K562 (cell line): Measurements from ENCODE around the gene NR3C1. TPM values are rescaled to one million over a fixed set of nuclear protein-coding genes. Genes with fewer than 3 reads are reported as not detected.

Experiments used
- ATAC-seq: fragments of 200-7000 bp; cut with Tn5 transposase; 3 replicates; pipeline ENCODE4 v1.9.1; 2020; ENCODE audit warnings: moderate library complexity
- BruUV-seq: library from RNA; stranded (reverse); fragments of 400-500 nt; replicated peaks from 2 replicates; lab custom pipeline; 2021; lab: Mats Ljungman, UMichigan
- CTCF ChIA-PET: fragments of 300-600 bp; formaldehyde crosslinking; extraction: SDS; loops from one replicate; lab custom pipeline; 2021; ENCODE audit warnings: low intra/inter-chr PET ratio; lab: Yijun Ruan, JAX
- POLR2A ChIA-PET: fragments of 300-600, 350-650 bp; sonication (Branson Sonifier 250); formaldehyde crosslinking; extraction: SDS; loops from one replicate; lab custom pipeline; 2021; ENCODE audit warnings: antibody characterized with exemption, inconsistent platforms; lab: Yijun Ruan, JAX
- DNase-seq, 4 experiments: peaks; one replicate each; pipeline versions ENCODE4 v3.0.0 to v3.0.0-alpha.2; 2011 to 2018; ENCODE audit warnings: low spot score in 3 of 4, mixed read lengths in 3 of 4; ENCODE audit errors: extremely low read depth in 1 of 4
- FAIRE-seq: peaks from 2 replicates; lab custom pipeline; 2011; peaks lifted over from hg19 to GRCh38; lab: Jason Lieb, UNC
- H2AFZ ChIP-seq: 2 replicates; pipeline ENCODE4 v1.6.0; 2011; ENCODE audit warnings: low read depth, low read length, control low read depth, inconsistent platforms
- H3K27ac ChIP-seq: fragments of 200-600 bp; 3 replicates; pipeline ENCODE4 v1.8.0; 2011; ENCODE audit warnings: low read depth, mild to moderate bottlenecking, control low read depth, inconsistent platforms, low read length, moderate library complexity, mixed read lengths; ENCODE audit errors: extremely low read depth
- H3K27me3 ChIP-seq, 2 experiments: fragments of 300-600 bp in 1 of 2; 2 replicates in 1 of 2; 3 replicates in 1 of 2; pipeline versions ENCODE4 v1.6.0 to v1.8.0; 2011; ENCODE audit warnings: inconsistent platforms in 2 of 2, low read length in 2 of 2, mild to moderate bottlenecking in 1 of 2, mixed read lengths in 1 of 2, moderate library complexity in 1 of 2; ENCODE audit not compliant: control insufficient read depth in 2 of 2, insufficient read depth in 2 of 2
- H3K36me3 ChIP-seq: fragments of 300-600 bp; 3 replicates; pipeline ENCODE4 v1.8.0; 2011; ENCODE audit warnings: mild to moderate bottlenecking, low read length, inconsistent platforms; ENCODE audit not compliant: control insufficient read depth, insufficient read depth
- H3K4me1 ChIP-seq, 2 experiments: fragments of 200-600 bp in 1 of 2; replicated peaks in 1 of 2; 2 replicates in 1 of 2; 3 replicates in 1 of 2; pipeline versions ENCODE4 v1.5.1 to v1.8.0; 2011; ENCODE audit warnings: inconsistent platforms in 2 of 2, low read length in 2 of 2, mild to moderate bottlenecking in 1 of 2, mixed read lengths in 1 of 2, moderate library complexity in 1 of 2; ENCODE audit not compliant: control insufficient read depth in 2 of 2, insufficient read depth in 2 of 2
- H3K4me2 ChIP-seq: 2 replicates; pipeline ENCODE4 v1.6.1; 2011; ENCODE audit warnings: low read length, control low read depth, inconsistent platforms, mixed read lengths; ENCODE audit not compliant: insufficient read depth
- H3K4me3 ChIP-seq: fragments of 200-600 bp; sonication (generic), shearing (Covaris generic); 2 replicates; pipeline ENCODE4 v1.5.1; 2016; ENCODE audit warnings: control low read depth, inconsistent platforms
- H3K79me2 ChIP-seq: fragments of 200-600 bp; 3 replicates; pipeline ENCODE4 v1.8.0; 2011; ENCODE audit warnings: low read length, inconsistent platforms; ENCODE audit not compliant: control insufficient read depth, insufficient read depth
- H3K9ac ChIP-seq, 2 experiments: 2 replicates each; pipeline versions ENCODE4 v1.6.0 to v1.6.1; 2011; ENCODE audit warnings: low read depth in 2 of 2, low read length in 2 of 2, control low read depth in 1 of 2, inconsistent platforms in 1 of 2, mild to moderate bottlenecking in 1 of 2, mixed read lengths in 1 of 2; ENCODE audit not compliant: insufficient read depth in 1 of 2
- H3K9me1 ChIP-seq: one replicate; pipeline ENCODE4 v1.6.0; 2011; ENCODE audit warnings: inconsistent platforms, mild to moderate bottlenecking, low read length, moderate library complexity; ENCODE audit not compliant: control insufficient read depth, insufficient read depth
- H3K9me3 ChIP-seq: replicated peaks from 2 replicates; pipeline ENCODE4 v1.5.1; 2011; ENCODE audit warnings: low read depth, low read length, inconsistent platforms; ENCODE audit not compliant: control insufficient read depth, insufficient read depth
- H4K20me1 ChIP-seq: replicated peaks from 2 replicates; pipeline ENCODE4 v1.6.1; 2011; ENCODE audit warnings: low read length, inconsistent platforms, mixed read lengths; ENCODE audit not compliant: control insufficient read depth, insufficient read depth
- CXXC5 ChIP-seq: fragments of 250-450 bp; sonication (Bioruptor Pico); IDR thresholded peaks from 2 replicates; pipeline ENCODE4 v1.8.0; 2022; ENCODE audit warnings: inconsistent platforms, mild to moderate bottlenecking, moderate library complexity
- FOSL1 ChIP-seq: fragments of 200-800 bp; sonication (Bioruptor generic); conservative IDR thresholded peaks from 2 replicates; pipeline ENCODE4 v1.6.1; 2016; ENCODE audit warnings: missing genetic modification characterization, missing compliant biosample characterization
- IRF1 ChIP-seq: sonication (generic); formaldehyde crosslinking; IDR thresholded peaks from 2 replicates; pipeline ENCODE4 v1.8.0; 2022; ENCODE audit warnings: missing genetic modification reagents, mild to moderate bottlenecking, borderline replicate concordance
- KLF13 ChIP-seq: fragments of 450-650 bp; IDR thresholded peaks from 2 replicates; pipeline ENCODE4 v1.6.1; 2016; ENCODE audit warnings: missing genetic modification characterization, low read depth, mild to moderate bottlenecking, missing compliant biosample characterization, moderate library complexity, borderline replicate concordance
- MEF2D ChIP-seq: conservative IDR thresholded peaks from 2 replicates; pipeline ENCODE4 v1.6.1; 2016; ENCODE audit warnings: low read depth, missing genetic modification characterization, missing compliant biosample characterization
- MYNN ChIP-seq, 2 experiments: sonication (generic); formaldehyde crosslinking in 1 of 2; IDR thresholded peaks; 2 replicates each; pipeline versions ENCODE4 v1.5.0 to v1.6.1; 2016 to 2020; ENCODE audit warnings: antibody characterized with exemption in 1 of 2, missing genetic modification reagents in 1 of 2
- NCOA4 ChIP-seq: fragments of 450-650 bp; IDR thresholded peaks from 2 replicates; pipeline ENCODE4 v1.6.1; 2018; ENCODE audit warnings: mild to moderate bottlenecking; ENCODE audit not compliant: partially characterized antibody
- POLR2AphosphoS2 ChIP-seq: IDR thresholded peaks from 2 replicates; pipeline ENCODE4 v1.6.1; 2012; ENCODE audit warnings: low read length, improper control_type of control experiment
- WGBS: fragments of 100-300 bp; shearing (Covaris generic); methylation state at CpG from one replicate; pipeline ENCODE4 v1.1.6; 2016; ENCODE audit warnings: low coverage, mixed read lengths; ENCODE audit not compliant: insufficient coverage; ENCODE audit errors: missing lambda C conversion rate; 5-methylcytosine and 5-hydroxymethylcytosine counted together
- in situ Hi-C: fragments of 300-500 bp; cut with MboI; formaldehyde crosslinking; loops from 4 replicates; pipeline ENCODE4 v1.15.0; 2018; ENCODE audit warnings: inconsistent platforms, mixed read lengths
- intact Hi-C: fragments of 100-400 bp; cut with micrococcal nuclease; formaldehyde crosslinking; loops from 2 replicates; pipeline ENCODE4 v1.14.2; 2022
- polyA plus RNA-seq, 8 experiments: library from polyadenylated mRNA; depleted of rRNA in 4 of 8; stranded (reverse) in 5 of 8; unstranded in 3 of 8; fragments of >200 nt; fragmentation: Nextera tagmentation in 2 of 8; fragmentation: Illumina TruSeq in 1 of 8; extraction: Ambion mirVana in 2 of 8; extraction: Trizol in 1 of 8; gene quantifications; 2 replicates each; pipeline versions ENCODE4 v1.2.1 to v1.2.3, GENCODE V29; 2011 to 2014; ENCODE audit warnings: inconsistent platforms in 1 of 8, missing spikeins in 1 of 8
- total RNA-seq, 7 experiments: library from RNA; depleted of rRNA in 6 of 7; stranded (reverse); fragments of >200 nt in 6 of 7; fragmentation: Illumina TruSeq in 2 of 7; extraction: Trizol in 2 of 7; gene quantifications; 2 replicates each; pipeline versions ENCODE4 v1.2.1 to v1.2.3, GENCODE V29; 2011 to 2021; ENCODE audit warnings: low replicate concordance in 1 of 7

NR3C1 gene
- total and polyA plus RNA-seq, 9 of the 15 experiments (the other 6 are each of a cell fraction or from before 2014, with no cell fraction given) = 8.2 to 36.0 (median 15.0) TPM

- Histone ChIP-seq H3K4me1 (no peaks in the 10 kb centered on the region), H3K36me3 (no peaks in the 10 kb centered on the region), H3K4me3 (no peak overlapping the region), H4K20me1 (no peaks in the 10 kb centered on the region)
- BruUV-seq = no TSS peak
- WGBS = 0% methylated on average over 5 of the region's 5 CpGs
- DNase-seq (no peak), ATAC-seq (no peak), FAIRE-seq (no peak)
- POLR2A ChIA-PET = interaction anchor here (1.1 kb wide), 1 partner anchor 11 kb away, joined by 3 read pairs; no protein-coding TSS in a partner anchor
- in situ Hi-C loops = no loop called here
- TF ChIP-seq FOSL1 = no peak
- TF ChIP-seq MYNN (IDR thresholded peaks at IDR 0.05) = no peak
- TF ChIP-seq MYNN (CRISPR knock-in tag; IDR thresholded peaks at IDR 0.05) = no peak
- TF ChIP-seq MEF2D (tag) = no peak
- no peak for TF ChIP-seq NCOA4
- TF ChIP-seq POLR2AphosphoS2 = no peak
- TF ChIP-seq CXXC5 (CRISPR knock-in tag) = no peak
- no peak for TF ChIP-seq IRF1 (CRISPR knock-in tag)
- TF ChIP-seq KLF13 (tag) = no peak
- TF ChIP-seq, all 486 proteins: peak for 0
- no peak overlapping the region for H3K9ac ChIP-seq
- H3K9me1 ChIP-seq = no peaks in the 10 kb centered on the region
- intact Hi-C loops = no loop called here
- no peak overlapping the region for H2AFZ ChIP-seq
- H3K27ac ChIP-seq = no peak overlapping the region
- CTCF ChIA-PET = no interaction called here
- no peaks in the 10 kb centered on the region for H3K9me3 ChIP-seq
- no peak overlapping the region for H3K4me2 ChIP-seq
- no peaks in the 10 kb centered on the region for H3K79me2 ChIP-seq
- peaks cover 0 to 10% of the 10 kb centered on the region in 2 experiments; a peak in 2 of 5 replicates for H3K27me3 ChIP-seq
Observed at GRCh38 chr5:143449772-143450171, 46.3 kb upstream of the NR3C1 start.
